GM12878 (cell line): Measurements from ENCODE around the gene FRMD5. TPM values are rescaled to one million over a fixed set of nuclear protein-coding genes. Genes with fewer than 3 reads are reported as not detected.
A peak's percentile ranks its signal among the peaks of the same experiment; 100 is the strongest.

Experiments used
- ATAC-seq: fragments of 200-7000 bp; cut with Tn5 transposase; 3 replicates; pipeline ENCODE4 v1.9.1; 2020; ENCODE audit warnings: mild to moderate bottlenecking, moderate library complexity
- BruUV-seq: library from RNA; stranded (reverse); fragments of 400-500 nt; replicated peaks from 2 replicates; lab custom pipeline; 2021; lab: Mats Ljungman, UMichigan
- CTCF ChIA-PET: fragments of 300-600 bp; sonication (Branson Sonifier 250); formaldehyde crosslinking; extraction: SDS; loops from one replicate; lab custom pipeline; 2021; ENCODE audit warnings: inconsistent platforms; lab: Yijun Ruan, JAX
- POLR2A ChIA-PET: fragments of 350-600 bp; formaldehyde crosslinking; extraction: SDS; loops from one replicate; lab custom pipeline; 2021; ENCODE audit warnings: inconsistent platforms; lab: Charles Lee
- RAD21 ChIA-PET: fragments of 300-600 bp; sonication (Branson Sonifier 250); formaldehyde crosslinking; loops from one replicate; lab custom pipeline; 2023; ENCODE audit warnings: antibody characterized with exemption; ENCODE audit not compliant: unreplicated experiment; lab: Charles Lee
- SMC1A ChIA-PET: fragments of 300-600 bp; sonication (Branson Sonifier 250); formaldehyde crosslinking; loops from one replicate; lab custom pipeline; 2023; ENCODE audit not compliant: unreplicated experiment, uncharacterized antibody; lab: Charles Lee
- DNase-seq: peaks from one replicate; pipeline ENCODE4 v3.0.0-alpha.2; 2011; ENCODE audit warnings: low read depth, low spot score
- FAIRE-seq: peaks from 3 replicates; lab custom pipeline; 2011; peaks lifted over from hg19 to GRCh38; lab: Jason Lieb, UNC
- H2AFZ ChIP-seq: 2 replicates; pipeline ENCODE4 v1.6.0; 2011; ENCODE audit warnings: low read depth, low read length, control low read depth; ENCODE audit not compliant: control insufficient read depth
- H3K27ac ChIP-seq: 2 replicates; pipeline ENCODE4 v1.5.1; 2011; ENCODE audit warnings: control low read depth; ENCODE audit not compliant: control insufficient read depth, insufficient read depth
- H3K27me3 ChIP-seq, 2 experiments: replicated peaks in 1 of 2; 2 replicates each; pipeline versions ENCODE4 v1.6.0 to v1.6.1; 2011; ENCODE audit warnings: low read length in 1 of 2; ENCODE audit not compliant: control insufficient read depth in 2 of 2, insufficient read depth in 2 of 2
- H3K36me3 ChIP-seq, 2 experiments: 2 replicates each; pipeline ENCODE4 v1.5.1; 2011; ENCODE audit warnings: low read length in 1 of 2; ENCODE audit not compliant: control insufficient read depth in 2 of 2, insufficient read depth in 2 of 2
- H3K4me1 ChIP-seq: 2 replicates; pipeline ENCODE4 v1.6.1; 2011; ENCODE audit warnings: mild to moderate bottlenecking, low read length, moderate library complexity, mixed read lengths; ENCODE audit not compliant: control insufficient read depth, insufficient read depth
- H3K4me2 ChIP-seq: 2 replicates; pipeline ENCODE4 v1.6.0; 2011; ENCODE audit warnings: control low read depth; ENCODE audit not compliant: control insufficient read depth, insufficient read depth
- H3K4me3 ChIP-seq: fragments of 200-600 bp; sonication (generic); 2 replicates; pipeline ENCODE4 v1.5.1; 2016
- H3K79me2 ChIP-seq: 2 replicates; pipeline ENCODE4 v1.6.0; 2011; ENCODE audit warnings: low read length; ENCODE audit not compliant: control insufficient read depth, insufficient read depth
- H3K9ac ChIP-seq: 2 replicates; pipeline ENCODE4 v1.8.0; 2011; ENCODE audit warnings: low read length, control low read depth, mixed read lengths; ENCODE audit not compliant: control insufficient read depth, insufficient read depth
- H3K9me3 ChIP-seq: replicated peaks from 3 replicates; pipeline ENCODE4 v1.5.1; 2011; ENCODE audit warnings: mild to moderate bottlenecking, low read length; ENCODE audit not compliant: control insufficient read depth, insufficient read depth
- H4K20me1 ChIP-seq: 2 replicates; pipeline ENCODE4 v1.6.0; 2011; ENCODE audit not compliant: control insufficient read depth, insufficient read depth
- ATF3 ChIP-seq: IDR thresholded peaks from 2 replicates; pipeline ENCODE4 v1.6.1; 2011; ENCODE audit warnings: low read depth, mild to moderate bottlenecking, low read length, moderate library complexity, borderline replicate concordance; ENCODE audit errors: extremely low read depth
- ZBTB40 ChIP-seq: fragments of 450-650 bp; IDR thresholded peaks from 2 replicates; pipeline ENCODE4 v1.6.1; 2016; ENCODE audit warnings: mild to moderate bottlenecking, moderate library complexity, borderline replicate concordance
- WGBS: methylation state at CpG from one replicate; pipeline ENCODE4 v1.1.6; 2016; ENCODE audit warnings: low lambda C conversion rate; ENCODE audit not compliant: insufficient replicate concordance, insufficient coverage; ENCODE audit errors: missing lambda C conversion rate; 5-methylcytosine and 5-hydroxymethylcytosine counted together
- in situ Hi-C: fragments of 300-500 bp; cut with MboI; formaldehyde crosslinking; loops from 9 replicates; pipeline ENCODE4 v1.14.3; 2018; ENCODE audit warnings: mixed read lengths
- intact Hi-C: fragments of 100-400 bp; cut with micrococcal nuclease; formaldehyde crosslinking; loops from one replicate; pipeline ENCODE4 v1.14.2; 2022; ENCODE audit not compliant: unreplicated experiment
- polyA plus RNA-seq, 11 experiments: library from polyadenylated mRNA; depleted of rRNA in 4 of 11; unstranded in 6 of 11; stranded (reverse) in 5 of 11; fragments of >200 nt; fragmentation: Nextera tagmentation in 4 of 11; fragmentation: Illumina TruSeq in 1 of 11; extraction: Ambion mirVana in 4 of 11; extraction: Trizol in 1 of 11; gene quantifications; 1 replicate in 1 of 11; 2 replicates in 10 of 11; pipeline versions ENCODE4 v1.2.1 to v1.2.3, GENCODE V29; 2011 to 2016; ENCODE audit warnings: inconsistent platforms in 2 of 11, missing spikeins in 2 of 11, low read depth in 1 of 11
- total RNA-seq, 4 experiments: library from RNA; depleted of rRNA in 3 of 4; stranded (reverse); fragments of >200 nt in 3 of 4; fragmentation: Illumina TruSeq in 1 of 4; extraction: Trizol in 1 of 4; gene quantifications; 2 replicates each; pipeline versions ENCODE4 v1.2.1 to v1.2.3, GENCODE V29; 2013 to 2021

FRMD5 gene
- total and polyA plus RNA-seq, 10 of the 15 experiments (the other 5 are each of a cell fraction or from before 2014, with no cell fraction given): 0.26 to 6.4 (median 0.68) TPM; not detected in 1

- WGBS: 100% methylated on average over 2 of the region's 2 CpGs
- Histone ChIP-seq H3K36me3 (peaks cover 6 to 19% of the 10 kb centered on the region in 2 experiments), H3K9me3 (no peaks in the 10 kb centered on the region), H3K27ac (no peak overlapping the region), H3K4me2 (no peak overlapping the region), H3K27me3 (no peaks in the 10 kb centered on the region), H3K9ac (no peak overlapping the region), H4K20me1 (no peaks in the 10 kb centered on the region), H3K79me2 (no peaks in the 10 kb centered on the region), H3K4me3 (no peak overlapping the region), H3K4me1 (no peaks in the 10 kb centered on the region), H2AFZ (no peak overlapping the region)
- no peak for DNase-seq
- ChIA-PET RAD21 (no interaction called here), CTCF (interaction anchor here (0.8 to 2.4 kb wide), 4 partner anchors 10 to 195 kb away, joined by 3 to 10 read pairs (median 3); partner anchors contain the start of gene MFAP1), POLR2A (no interaction called here), SMC1A (no interaction called here)
- TF ChIP-seq ZBTB40: peak; percentile 52
- no peak for TF ChIP-seq ATF3
- BruUV-seq: no TSS peak
- intact Hi-C loops: no loop called here
- in situ Hi-C loops: no loop called here
- FAIRE-seq: no peak
- ATAC-seq: no peak
Measured at GRCh38 chr15:43871835-43872234, 323.2 kb downstream of the FRMD5 start.
